K562 (cell line): ENCODE data around the gene ITPA. TPM values are rescaled to one million over a fixed set of nuclear protein-coding genes. Genes with fewer than 3 reads are reported as not detected.

Experiments
- ATAC-seq: fragments of 200-7000 bp; cut with Tn5 transposase; 3 replicates; pipeline ENCODE4 v1.9.1; 2020; ENCODE audit warnings: moderate library complexity
- Bru-seq: library from RNA; stranded (reverse); fragments of 400-500 nt; gene quantifications from one replicate; lab custom pipeline; 2021; lab: Mats Ljungman, UMichigan
- BruChase-seq, 2 experiments: library from RNA; stranded (reverse); fragments of 400-500 nt; gene quantifications; one replicate each; lab custom pipeline; 2021; lab: Mats Ljungman, UMichigan
- BruUV-seq: library from RNA; stranded (reverse); fragments of 400-500 nt; replicated peaks from 2 replicates; lab custom pipeline; 2021; lab: Mats Ljungman, UMichigan
- CTCF ChIA-PET: fragments of 300-600 bp; formaldehyde crosslinking; extraction: SDS; loops from one replicate; lab custom pipeline; 2021; ENCODE audit warnings: low intra/inter-chr PET ratio; lab: Yijun Ruan, JAX
- POLR2A ChIA-PET: fragments of 300-600, 350-650 bp; sonication (Branson Sonifier 250); formaldehyde crosslinking; extraction: SDS; loops from one replicate; lab custom pipeline; 2021; ENCODE audit warnings: antibody characterized with exemption, inconsistent platforms; lab: Yijun Ruan, JAX
- DNase-seq, 4 experiments: peaks; one replicate each; pipeline versions ENCODE4 v3.0.0 to v3.0.0-alpha.2; 2011 to 2018; ENCODE audit warnings: low spot score in 3 of 4, mixed read lengths in 3 of 4; ENCODE audit errors: extremely low read depth in 1 of 4
- FAIRE-seq: peaks from 2 replicates; lab custom pipeline; 2011; peaks lifted over from hg19 to GRCh38; lab: Jason Lieb, UNC
- H2AFZ ChIP-seq: 2 replicates; pipeline ENCODE4 v1.6.0; 2011; ENCODE audit warnings: low read depth, low read length, control low read depth, inconsistent platforms
- H3K27ac ChIP-seq: fragments of 200-600 bp; 3 replicates; pipeline ENCODE4 v1.8.0; 2011; ENCODE audit warnings: low read depth, mild to moderate bottlenecking, control low read depth, inconsistent platforms, low read length, moderate library complexity, mixed read lengths; ENCODE audit errors: extremely low read depth
- H3K27me3 ChIP-seq, 2 experiments: fragments of 300-600 bp in 1 of 2; 2 replicates in 1 of 2; 3 replicates in 1 of 2; pipeline versions ENCODE4 v1.6.0 to v1.8.0; 2011; ENCODE audit warnings: inconsistent platforms in 2 of 2, low read length in 2 of 2, mild to moderate bottlenecking in 1 of 2, mixed read lengths in 1 of 2, moderate library complexity in 1 of 2; ENCODE audit not compliant: control insufficient read depth in 2 of 2, insufficient read depth in 2 of 2
- H3K36me3 ChIP-seq: fragments of 300-600 bp; 3 replicates; pipeline ENCODE4 v1.8.0; 2011; ENCODE audit warnings: mild to moderate bottlenecking, low read length, inconsistent platforms; ENCODE audit not compliant: control insufficient read depth, insufficient read depth
- H3K4me1 ChIP-seq, 2 experiments: fragments of 200-600 bp in 1 of 2; replicated peaks in 1 of 2; 2 replicates in 1 of 2; 3 replicates in 1 of 2; pipeline versions ENCODE4 v1.5.1 to v1.8.0; 2011; ENCODE audit warnings: inconsistent platforms in 2 of 2, low read length in 2 of 2, mild to moderate bottlenecking in 1 of 2, mixed read lengths in 1 of 2, moderate library complexity in 1 of 2; ENCODE audit not compliant: control insufficient read depth in 2 of 2, insufficient read depth in 2 of 2
- H3K4me2 ChIP-seq: 2 replicates; pipeline ENCODE4 v1.6.1; 2011; ENCODE audit warnings: low read length, control low read depth, inconsistent platforms, mixed read lengths; ENCODE audit not compliant: insufficient read depth
- H3K4me3 ChIP-seq: fragments of 200-600 bp; sonication (generic), shearing (Covaris generic); 2 replicates; pipeline ENCODE4 v1.5.1; 2016; ENCODE audit warnings: control low read depth, inconsistent platforms
- H3K79me2 ChIP-seq: fragments of 200-600 bp; 3 replicates; pipeline ENCODE4 v1.8.0; 2011; ENCODE audit warnings: low read length, inconsistent platforms; ENCODE audit not compliant: control insufficient read depth, insufficient read depth
- H3K9ac ChIP-seq, 2 experiments: 2 replicates each; pipeline versions ENCODE4 v1.6.0 to v1.6.1; 2011; ENCODE audit warnings: low read depth in 2 of 2, low read length in 2 of 2, control low read depth in 1 of 2, inconsistent platforms in 1 of 2, mild to moderate bottlenecking in 1 of 2, mixed read lengths in 1 of 2; ENCODE audit not compliant: insufficient read depth in 1 of 2
- H3K9me1 ChIP-seq: one replicate; pipeline ENCODE4 v1.6.0; 2011; ENCODE audit warnings: inconsistent platforms, mild to moderate bottlenecking, low read length, moderate library complexity; ENCODE audit not compliant: control insufficient read depth, insufficient read depth
- H3K9me3 ChIP-seq: replicated peaks from 2 replicates; pipeline ENCODE4 v1.5.1; 2011; ENCODE audit warnings: low read depth, low read length, inconsistent platforms; ENCODE audit not compliant: control insufficient read depth, insufficient read depth
- H4K20me1 ChIP-seq: replicated peaks from 2 replicates; pipeline ENCODE4 v1.6.1; 2011; ENCODE audit warnings: low read length, inconsistent platforms, mixed read lengths; ENCODE audit not compliant: control insufficient read depth, insufficient read depth
- BHLHE40 ChIP-seq: IDR thresholded peaks from 2 replicates; pipeline ENCODE4 v1.6.1; 2011; ENCODE audit warnings: low read length, improper control_type of control experiment
- ELF2 ChIP-seq: fragments of 250-450 bp; sonication (Bioruptor Pico); IDR thresholded peaks from 2 replicates; pipeline ENCODE4 v1.5.0; 2021; ENCODE audit warnings: mild to moderate bottlenecking
- NEUROD1 ChIP-seq: fragments of 150-350 bp; IDR thresholded peaks from 2 replicates; pipeline ENCODE4 v1.6.1; 2014; ENCODE audit warnings: borderline replicate concordance, low read length, low read depth; ENCODE audit not compliant: partially characterized antibody
- NFRKB ChIP-seq: fragments of 450-650 bp; IDR thresholded peaks from 2 replicates; pipeline ENCODE4 v1.6.1; 2016; ENCODE audit warnings: low read depth
- RBM14 ChIP-seq: fragments of 200-400 bp; formaldehyde crosslinking; IDR thresholded peaks from 2 replicates; pipeline ENCODE4 v1.6.1; 2018; ENCODE audit warnings: low read depth, mild to moderate bottlenecking, low read length, moderate library complexity, borderline replicate concordance; ENCODE audit not compliant: insufficient read depth
- RUNX1 ChIP-seq: sonication (generic); IDR thresholded peaks from 2 replicates; pipeline ENCODE4 v1.6.1; 2016; ENCODE audit warnings: antibody characterized with exemption, low read depth
- ZNF3 ChIP-seq: fragments of 250-450 bp; sonication (Bioruptor Pico); IDR thresholded peaks from 2 replicates; pipeline ENCODE4 v1.5.0; 2021; ENCODE audit warnings: mild to moderate bottlenecking, moderate library complexity
- WGBS: fragments of 100-300 bp; shearing (Covaris generic); methylation state at CpG from one replicate; pipeline ENCODE4 v1.1.6; 2016; ENCODE audit warnings: low coverage, mixed read lengths; ENCODE audit not compliant: insufficient coverage; ENCODE audit errors: missing lambda C conversion rate; 5-methylcytosine and 5-hydroxymethylcytosine counted together
- in situ Hi-C: fragments of 300-500 bp; cut with MboI; formaldehyde crosslinking; loops from 4 replicates; pipeline ENCODE4 v1.15.0; 2018; ENCODE audit warnings: inconsistent platforms, mixed read lengths
- intact Hi-C: fragments of 100-400 bp; cut with micrococcal nuclease; formaldehyde crosslinking; loops from 2 replicates; pipeline ENCODE4 v1.14.2; 2022
- long read RNA-seq, 3 experiments: library from polyadenylated mRNA in 2 of 3; library from RNA in 1 of 3; unstranded in 2 of 3; stranded (forward) in 1 of 3; transcript quantifications; one replicate each; pipeline ENCODE4 v2.0.0, GENCODE V29; 2019 to 2022
- polyA minus RNA-seq, 3 experiments: library from RNA; depleted of rRNA, polyadenylated mRNA; stranded (reverse); fragments of >200 nt; gene quantifications; 2 replicates each; pipeline ENCODE4 v1.2.3, GENCODE V29; 2011
- polyA plus RNA-seq, 8 experiments: library from polyadenylated mRNA; depleted of rRNA in 4 of 8; stranded (reverse) in 5 of 8; unstranded in 3 of 8; fragments of >200 nt; fragmentation: Nextera tagmentation in 2 of 8; fragmentation: Illumina TruSeq in 1 of 8; extraction: Ambion mirVana in 2 of 8; extraction: Trizol in 1 of 8; gene quantifications; 2 replicates each; pipeline versions ENCODE4 v1.2.1 to v1.2.3, GENCODE V29; 2011 to 2014; ENCODE audit warnings: inconsistent platforms in 1 of 8, missing spikeins in 1 of 8
- total RNA-seq, 7 experiments: library from RNA; depleted of rRNA in 6 of 7; stranded (reverse); fragments of >200 nt in 6 of 7; fragmentation: Illumina TruSeq in 2 of 7; extraction: Trizol in 2 of 7; gene quantifications; 2 replicates each; pipeline versions ENCODE4 v1.2.1 to v1.2.3, GENCODE V29; 2011 to 2021; ENCODE audit warnings: low replicate concordance in 1 of 7

The ITPA gene
- total RNA-seq (2011; cell fraction: chromatin; rRNA removed; ENCODE audit: low replicate concordance) = 17.6 and 37.3 TPM in 2 replicates
- 25.0 and 29.3 TPM in 2 replicates for total RNA-seq (2011; cell fraction: nucleolus; rRNA removed)
- total RNA-seq (2011; cell fraction: nucleoplasm; rRNA removed) = 22.3 and 33.4 TPM in 2 replicates
- total RNA-seq (2014; rRNA removed) (57.9 and 69.1 TPM in 2 replicates), total RNA-seq (2014; rRNA removed; fragmentation: Illumina TruSeq; extraction: Trizol) (25.6 and 29.1 TPM in 2 replicates), total RNA-seq (2015; rRNA removed; fragmentation: Illumina TruSeq; extraction: Trizol) (37.9 and 38.4 TPM in 2 replicates), total RNA-seq (2021) (59.8 and 70.1 TPM in 2 replicates), polyA plus RNA-seq (2011; rRNA removed) (31.9 and 48.1 TPM in 2 replicates), polyA plus RNA-seq (2014; fragmentation: Illumina TruSeq; extraction: Trizol) (36.7 and 46.9 TPM in 2 replicates), polyA plus RNA-seq (2014; fragmentation: Nextera tagmentation; extraction: Ambion mirVana) (10 to 100 TPM in 1 of 2 experiments, 1 to 10 TPM in 1; 5.0 to 20.1 TPM), polyA plus RNA-seq (2014; rRNA removed) (79.7 and 81.3 TPM in 2 replicates), polyA minus RNA-seq (2011; rRNA and poly(A)+ RNA removed) (9.4 and 11.0 TPM in 2 replicates), Bru-seq, nascent RNA (percentile 77 among the genes with signal in this experiment), BruChase-seq, experiment 1, labeled RNA remaining after a 2-hour chase (percentile 72 among the genes with signal in this experiment), BruChase-seq, experiment 2, labeled RNA remaining after a 6-hour chase (percentile 68 among the genes with signal in this experiment)
- polyA plus RNA-seq (2011; cell fraction: cytosol; rRNA removed) = 50.7 and 79.6 TPM in 2 replicates
- polyA plus RNA-seq (2011; cell fraction: nucleus; rRNA removed) = 37.7 and 38.1 TPM in 2 replicates
- polyA plus RNA-seq (2012) = 40.6 and 45.0 TPM in 2 replicates
- polyA minus RNA-seq (2011; cell fraction: cytosol; rRNA and poly(A)+ RNA removed) = 12.7 and 13.8 TPM in 2 replicates
- 7.0 and 10.7 TPM in 2 replicates for polyA minus RNA-seq (2011; cell fraction: nucleus; rRNA and poly(A)+ RNA removed)
- long read RNA-seq, experiment 1, transcript ITPA-206 (4 exons, 378 nt) = minor isoform, 5 of 250 reads
- long read RNA-seq, experiment 1, transcript ITPA-201 (8 exons, 1,185 nt) = major isoform, 81 of 250 reads
- long read RNA-seq, experiment 1, partial matches to known transcripts = 25 of 250 reads
- long read RNA-seq, experiment 1, other reads (novel, unspliced or antisense) = 130 of 250 reads
- long read RNA-seq, experiment 2, transcript ITPA-201 (8 exons, 1,185 nt) = major isoform, 59 of 86 reads
- long read RNA-seq, experiment 2, partial matches to known transcripts = 9 of 86 reads
- long read RNA-seq, experiment 2, other reads (novel, unspliced or antisense) = 12 of 86 reads
- long read RNA-seq, experiment 3, transcript ITPA-201 (8 exons, 1,185 nt) = major isoform, 88 of 107 reads
- long read RNA-seq, experiment 3, partial matches to known transcripts = 2 of 107 reads
- long read RNA-seq, experiment 3, other reads (novel, unspliced or antisense) = 9 of 107 reads

- WGBS = under 1% methylated on average over 32 of the region's 48 CpGs
- Histone ChIP-seq H3K9me1 (no peaks in the 10 kb centered on the region), H3K4me1 (peaks cover 7 to 16% of the 10 kb centered on the region in 2 experiments; a peak in 4 of 5 replicates), H2AFZ (peak within 1 kb of the TSS; percentile 95), H3K4me2 (peak within 1 kb of the TSS; percentile 99), H3K4me3 (peak within 1 kb of the TSS; percentile 99), H3K36me3 (peaks cover 17% of the 10 kb centered on the region; the same call in 2 of the 3 replicates), H3K9ac (peak within 1 kb of the TSS; percentile 85 to 96), H3K9me3 (no peaks in the 10 kb centered on the region), H3K27ac (peak within 1 kb of the TSS; percentile 90), H4K20me1 (no peaks in the 10 kb centered on the region), H3K79me2 (peaks cover 46% of the 10 kb centered on the region), H3K27me3 (no peaks in the 10 kb centered on the region)
- intact Hi-C loops (no loop called here), in situ Hi-C loops (no loop called here)
- FAIRE-seq (peak; percentile 84), ATAC-seq (peak; percentile 73), DNase-seq (peak; percentile 68 to 76 (median 71))
- TSS peak; percentile 84 for BruUV-seq
- POLR2A ChIA-PET = interaction anchor here (0.6 to 1.1 kb wide), 3 partner anchors 20 to 37 kb away, joined by 3 to 5 read pairs (median 3); no protein-coding TSS in a partner anchor
- CTCF ChIA-PET = no interaction called here
- TF ChIP-seq BHLHE40 (no peak), ELF2 (CRISPR knock-in tag) (peak; percentile 49; the same call in 1 of the 2 replicates), RUNX1 (no peak), RBM14 (no peak), NFRKB (0 out of 2 replicates have a peak, but pooled peaks have one; percentile 34), ZNF3 (CRISPR knock-in tag) (no peak), NEUROD1 (no peak)
Observed at GRCh38 chr20:3209257-3209945, at the start of gene ITPA. ITPA (plus strand) TSS chr20:3209498; CDS start chr20:3209552, 54 bp downstream.
